ENCODE data around the gene KRTAP2-3. TPM values are rescaled to one million over a fixed set of nuclear protein-coding genes. Genes with fewer than 3 reads are reported as not detected.
"Not testable (repeated sequence)": the region's sequence is repeated elsewhere in the genome, so short reads cannot be mapped to it uniquely, and the experiment has no call there.

KRTAP2-3 gene
- polyA plus RNA-seq: not detected
- long read RNA-seq, donor 1: 0 reads
- long read RNA-seq, donor 2: 0 reads
- long read RNA-seq, donor 3: 0 reads
- long read RNA-seq, donor 4: 0 reads
- long read RNA-seq, donor 5: 0 reads
- long read RNA-seq, donor 6: 0 reads
- long read RNA-seq, donor 7: 0 reads
- long read RNA-seq, donor 8: 0 reads
- long read RNA-seq, donor 9: 0 reads
- long read RNA-seq, donor 10: 0 reads

DNA sequence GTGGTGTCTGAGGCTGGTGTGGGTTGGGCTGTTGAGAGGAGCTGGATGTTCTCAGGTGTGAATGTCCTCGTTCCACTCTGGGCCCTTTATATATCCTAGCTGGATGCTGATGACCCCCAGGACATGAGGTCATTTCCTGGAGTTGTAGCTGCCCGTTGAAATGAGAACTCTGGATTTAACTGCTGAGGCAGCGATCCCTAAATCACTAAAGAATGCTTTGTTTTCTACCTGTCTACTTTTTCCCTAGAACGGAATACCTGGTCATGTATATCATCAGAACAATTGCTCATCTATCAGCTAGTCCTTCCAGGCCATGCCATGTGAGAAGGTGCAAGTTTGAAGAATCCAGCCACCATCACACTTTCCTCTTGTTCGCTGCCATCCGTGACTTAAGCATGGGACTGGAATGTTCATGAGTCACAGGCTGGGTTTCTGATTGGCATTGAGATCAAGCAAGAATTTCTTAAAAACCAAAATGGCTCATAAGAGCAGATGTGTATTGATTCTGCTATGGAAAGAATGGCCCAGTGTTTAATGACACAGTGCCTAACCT, at the start of gene KRTAP2-3:
Gene KRTAP2-3, minus strand, starts transcription at position 63 of the 553 bp plus-strand sequence. CDS start 64 bp downstream, outside the sequence.
- 61 to 65% (median 62%) methylated on average over 6 of the region's 6 CpGs for WGBS, 3 donors
- Histone ChIP-seq H3K4me1 (ENCODE audit: control insufficient read depth in 3 of 3, insufficient read depth in 2 of 3, low read depth in 1 of 3, low read length in 2 of 3) (no peaks in the 10 kb centered on the region), H3K9me3 (ENCODE audit: control insufficient read depth in 2 of 2, insufficient read depth in 1 of 2, low read depth in 1 of 2, low read length in 1 of 2) (no peaks in the 10 kb centered on the region), H3K27me3 (ENCODE audit: control insufficient read depth in 3 of 3, insufficient read depth in 3 of 3, low read length in 3 of 3) (peaks cover 0 to 12% (median 4%) of the 10 kb centered on the region in 3 donors), H3K27ac (ENCODE audit: low read depth in 1 of 3, low read length in 2 of 3) (no peak within 1 kb of the TSS), H3K36me3 (ENCODE audit: control insufficient read depth in 3 of 3, insufficient read depth in 2 of 3, low read depth in 1 of 3, low read length in 3 of 3) (no peaks in the 10 kb centered on the region), H3K4me3 (ENCODE audit: low read depth in 1 of 3, low read length in 3 of 3) (no peak within 1 kb of the TSS)
- DNase-seq (no peak), FAIRE-seq (no peak)

GRCh38 chr17:41108728-41109386, 48.9 kb upstream of the KRTAP2-3 start:
- H3K27ac ChIP-seq (ENCODE audit: low read depth in 1 of 3, low read length in 2 of 3); FAIRE-seq; H3K4me1 ChIP-seq (ENCODE audit: control insufficient read depth in 3 of 3, insufficient read depth in 2 of 3, low read depth in 1 of 3, low read length in 2 of 3); H3K27me3 ChIP-seq (ENCODE audit: control insufficient read depth in 3 of 3, insufficient read depth in 3 of 3, low read length in 3 of 3); H3K9me3 ChIP-seq (ENCODE audit: control insufficient read depth in 2 of 2, insufficient read depth in 1 of 2, low read depth in 1 of 2, low read length in 1 of 2); H3K4me3 ChIP-seq (ENCODE audit: low read depth in 1 of 3, low read length in 3 of 3); H3K36me3 ChIP-seq (ENCODE audit: control insufficient read depth in 3 of 3, insufficient read depth in 2 of 3, low read depth in 1 of 3, low read length in 3 of 3); DNase-seq: not testable (repeated sequence)
- WGBS, 3 donors: 0 to 29% (median 27%) methylated on average over 1 of the region's 1 CpG

- no peak for FAIRE-seq
- WGBS, 3 donors: 29 to 69% (median 59%) methylated on average over 1 of the region's 1 CpG
These were observed 48.1 kb upstream of the KRTAP2-3 start for GRCh38 chr17:41107941-41108450.

GRCh38 chr17:41105347-41105746, 45.4 kb upstream of the KRTAP2-3 start, which contains the start of gene KRTAP4-9:
Gene KRTAP4-9, plus strand, starts transcription at chr17:41105389. Its CDS starts 0 bp downstream, at chr17:41105389.
- H3K27ac ChIP-seq (ENCODE audit: low read depth in 1 of 3, low read length in 2 of 3); H3K9me3 ChIP-seq (ENCODE audit: control insufficient read depth in 2 of 2, insufficient read depth in 1 of 2, low read depth in 1 of 2, low read length in 1 of 2); H3K4me3 ChIP-seq (ENCODE audit: low read depth in 1 of 3, low read length in 3 of 3); H3K4me1 ChIP-seq (ENCODE audit: control insufficient read depth in 3 of 3, insufficient read depth in 2 of 3, low read depth in 1 of 3, low read length in 2 of 3); H3K36me3 ChIP-seq (ENCODE audit: control insufficient read depth in 3 of 3, insufficient read depth in 2 of 3, low read depth in 1 of 3, low read length in 3 of 3); FAIRE-seq; H3K27me3 ChIP-seq (ENCODE audit: control insufficient read depth in 3 of 3, insufficient read depth in 3 of 3, low read length in 3 of 3); DNase-seq: not testable (repeated sequence)
- whole genome bisulfite sequencing, 3 donors: 68 to 75% (median 73%) methylated on average over 4 to 10 of the region's 10 CpGs

More at GRCh38 chr17:41107941-41108450, 48.1 kb upstream of the KRTAP2-3 start:
- peaks cover 0 to 1% (median 0%) of the 10 kb centered on the region in 3 donors for H3K27me3 ChIP-seq (ENCODE audit: control insufficient read depth in 3 of 3, insufficient read depth in 3 of 3, low read length in 3 of 3)
- H3K9me3 ChIP-seq (ENCODE audit: control insufficient read depth in 2 of 2, insufficient read depth in 1 of 2, low read depth in 1 of 2, low read length in 1 of 2): no peaks in the 10 kb centered on the region
- H3K36me3 ChIP-seq (ENCODE audit: control insufficient read depth in 3 of 3, insufficient read depth in 2 of 3, low read depth in 1 of 3, low read length in 3 of 3): no peaks in the 10 kb centered on the region
- no peak overlapping the region for H3K27ac ChIP-seq (ENCODE audit: low read depth in 1 of 3, low read length in 2 of 3)
- no peaks in the 10 kb centered on the region for H3K4me1 ChIP-seq (ENCODE audit: control insufficient read depth in 3 of 3, insufficient read depth in 2 of 3, low read depth in 1 of 3, low read length in 2 of 3)
- H3K4me3 ChIP-seq (ENCODE audit: low read depth in 1 of 3, low read length in 3 of 3): no peak overlapping the region
- DNase-seq: no peak

DNA sequence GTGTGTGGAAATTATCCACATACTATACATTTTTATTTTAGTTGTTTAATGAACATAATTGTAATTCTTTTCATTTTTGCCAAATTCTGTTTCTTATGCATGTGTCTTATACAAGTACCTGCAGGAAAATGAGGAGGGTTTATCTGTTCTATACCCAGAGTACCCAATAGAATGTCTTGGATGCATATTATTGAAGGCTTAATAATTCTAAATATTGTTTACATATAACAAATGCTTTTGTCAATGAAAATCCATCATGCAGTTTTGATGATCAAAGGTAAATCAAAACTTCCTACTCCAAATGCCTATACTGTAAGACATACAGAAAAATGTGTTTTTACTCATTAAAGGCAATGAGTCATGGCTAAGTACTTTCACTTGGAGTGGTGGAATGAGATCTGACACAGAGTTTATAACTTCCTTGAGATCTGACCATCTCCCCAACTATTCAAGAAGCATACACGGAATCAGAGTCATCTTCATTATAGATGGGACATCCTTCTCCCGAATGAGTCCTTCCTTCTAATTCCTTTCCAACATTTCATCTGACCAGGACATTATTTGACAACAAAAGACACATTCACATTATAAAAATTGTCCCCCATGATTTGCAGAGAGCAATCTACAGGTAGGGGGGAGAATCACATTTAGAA, 44.6 kb upstream of the KRTAP2-3 start:
- H3K27me3 ChIP-seq (ENCODE audit: control insufficient read depth in 3 of 3, insufficient read depth in 3 of 3, low read length in 3 of 3); DNase-seq; H3K4me3 ChIP-seq (ENCODE audit: low read depth in 1 of 3, low read length in 3 of 3); FAIRE-seq; H3K9me3 ChIP-seq (ENCODE audit: control insufficient read depth in 2 of 2, insufficient read depth in 1 of 2, low read depth in 1 of 2, low read length in 1 of 2); H3K36me3 ChIP-seq (ENCODE audit: control insufficient read depth in 3 of 3, insufficient read depth in 2 of 3, low read depth in 1 of 3, low read length in 3 of 3); H3K27ac ChIP-seq (ENCODE audit: low read depth in 1 of 3, low read length in 2 of 3); H3K4me1 ChIP-seq (ENCODE audit: control insufficient read depth in 3 of 3, insufficient read depth in 2 of 3, low read depth in 1 of 3, low read length in 2 of 3): not testable (repeated sequence)
- 58 to 73% (median 68%) methylated on average over 2 of the region's 2 CpGs for WGBS, 3 donors

- WGBS, 3 donors: 92 to 100% (median 100%) methylated on average over 1 of the region's 1 CpG
- DNase-seq (no peak), FAIRE-seq (no peak)
- Histone ChIP-seq H3K9me3 (ENCODE audit: control insufficient read depth in 2 of 2, insufficient read depth in 1 of 2, low read depth in 1 of 2, low read length in 1 of 2) (no peaks in the 10 kb centered on the region), H3K4me3 (ENCODE audit: low read depth in 1 of 3, low read length in 3 of 3) (no peak overlapping the region), H3K4me1 (ENCODE audit: control insufficient read depth in 3 of 3, insufficient read depth in 2 of 3, low read depth in 1 of 3, low read length in 2 of 3) (no peaks in the 10 kb centered on the region), H3K36me3 (ENCODE audit: control insufficient read depth in 3 of 3, insufficient read depth in 2 of 3, low read depth in 1 of 3, low read length in 3 of 3) (no peaks in the 10 kb centered on the region), H3K27me3 (ENCODE audit: control insufficient read depth in 3 of 3, insufficient read depth in 3 of 3, low read length in 3 of 3) (peaks cover 0 to 2% (median 1%) of the 10 kb centered on the region in 3 donors), H3K27ac (ENCODE audit: low read depth in 1 of 3, low read length in 2 of 3) (no peak overlapping the region)
These were observed 44.0 kb upstream of the KRTAP2-3 start for GRCh38 chr17:41103896-41104295.

DNA sequence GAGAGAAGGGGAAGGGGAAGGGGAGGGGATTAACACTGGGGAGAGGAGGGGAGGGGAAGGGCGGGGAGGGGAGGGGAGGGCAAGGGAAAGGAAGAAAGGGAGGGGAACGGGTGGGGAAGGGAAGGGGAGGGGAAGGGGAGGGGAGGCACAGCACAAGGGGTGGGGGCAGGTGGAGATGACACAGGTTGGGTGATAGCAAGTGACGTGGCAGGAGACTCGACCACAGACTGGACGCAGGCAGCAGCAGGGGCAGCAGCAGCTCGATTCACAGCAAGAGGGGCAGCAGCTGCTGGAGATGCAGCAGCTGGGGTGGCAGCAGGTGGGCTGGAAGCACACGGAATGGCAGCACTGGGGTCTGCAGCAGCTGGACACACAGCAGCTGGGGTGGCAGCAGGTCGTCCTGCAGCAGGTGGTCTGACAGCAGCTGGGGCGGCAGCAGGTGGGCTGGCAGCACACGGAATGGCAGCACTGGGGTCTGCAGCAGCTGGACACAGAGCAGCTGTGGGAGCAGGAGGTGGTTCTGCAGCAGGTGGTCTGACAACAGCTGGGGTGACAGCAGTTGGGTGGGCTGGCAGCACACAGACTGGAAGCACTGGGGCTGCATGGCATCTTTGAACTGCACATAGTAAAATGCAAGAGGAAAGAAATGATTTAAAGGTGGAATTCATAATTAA, 41.8 kb upstream of the KRTAP2-3 start, which contains the start of gene KRTAP4-16:
Gene KRTAP4-16, minus strand, starts transcription at position 624 of the 674 bp plus-strand sequence. Its CDS starts 0 bp downstream, at position 624.
- Histone ChIP-seq H3K27ac (ENCODE audit: low read depth in 1 of 3, low read length in 2 of 3) (no peak within 1 kb of the TSS), H3K27me3 (ENCODE audit: control insufficient read depth in 3 of 3, insufficient read depth in 3 of 3, low read length in 3 of 3) (peaks cover 0 to 2% (median 0%) of the 10 kb centered on the region in 3 donors), H3K36me3 (ENCODE audit: control insufficient read depth in 3 of 3, insufficient read depth in 2 of 3, low read depth in 1 of 3, low read length in 3 of 3) (no peaks in the 10 kb centered on the region), H3K4me3 (ENCODE audit: low read depth in 1 of 3, low read length in 3 of 3) (no peak within 1 kb of the TSS), H3K9me3 (ENCODE audit: control insufficient read depth in 2 of 2, insufficient read depth in 1 of 2, low read depth in 1 of 2, low read length in 1 of 2) (no peaks in the 10 kb centered on the region), H3K4me1 (ENCODE audit: control insufficient read depth in 3 of 3, insufficient read depth in 2 of 3, low read depth in 1 of 3, low read length in 2 of 3) (no peaks in the 10 kb centered on the region)
- WGBS, 3 donors: 48 to 58% (median 51%) methylated on average over 8 to 10 of the region's 10 CpGs
- FAIRE-seq: no peak
- DNase-seq: no peak

Measured in small intestine (tissue), 16 donors.